Keratinocyte (primary cell): ENCODE results near the gene AMN. TPM values are rescaled to one million over a fixed set of nuclear protein-coding genes. Genes with fewer than 3 reads are reported as not detected.

Source experiments
- DNase-seq: peaks from one replicate; pipeline ENCODE4 v3.0.0-alpha.2; 2011; ENCODE audit warnings: low read depth, missing footprints, low spot score
- FAIRE-seq: peaks from 2 replicates; lab custom pipeline; 2011; peaks lifted over from hg19 to GRCh38; lab: Jason Lieb, UNC
- H2AFZ ChIP-seq: 2 replicates; pipeline ENCODE4 v1.6.0; 2012; ENCODE audit warnings: low read length, control low read depth, inconsistent platforms; ENCODE audit not compliant: control insufficient read depth
- H3K27ac ChIP-seq: 2 replicates; pipeline ENCODE4 v1.5.1; 2011; ENCODE audit warnings: low read length; ENCODE audit not compliant: control insufficient read depth, insufficient read depth
- H3K27me3 ChIP-seq: 3 replicates; pipeline ENCODE4 v1.6.0; 2011; ENCODE audit warnings: low read length; ENCODE audit not compliant: control insufficient read depth, insufficient read depth; ENCODE audit errors: extremely low read depth
- H3K36me3 ChIP-seq, 2 experiments: 2 replicates in 1 of 2; 3 replicates in 1 of 2; pipeline ENCODE4 v1.5.1; 2011; ENCODE audit warnings: low read length in 2 of 2, mild to moderate bottlenecking in 1 of 2; ENCODE audit not compliant: control insufficient read depth in 2 of 2, insufficient read depth in 2 of 2; ENCODE audit errors: extremely low read depth in 1 of 2
- H3K4me1 ChIP-seq: 3 replicates; pipeline ENCODE4 v1.5.1; 2011; ENCODE audit warnings: low read length; ENCODE audit not compliant: control insufficient read depth, insufficient read depth; ENCODE audit errors: extremely low read depth
- H3K4me2 ChIP-seq: 3 replicates; pipeline ENCODE4 v1.6.0; 2011; ENCODE audit warnings: low read depth, low read length; ENCODE audit not compliant: control insufficient read depth, insufficient read depth; ENCODE audit errors: extremely low read depth
- H3K4me3 ChIP-seq, 3 experiments: fragments of 200-600 bp in 1 of 3; sonication (generic) in 1 of 3; 2 replicates in 2 of 3; 3 replicates in 1 of 3; pipeline ENCODE4 v1.5.1; 2011 to 2016; ENCODE audit warnings: low read length in 3 of 3, mild to moderate bottlenecking in 3 of 3, control low read depth in 2 of 3, inconsistent platforms in 1 of 3, low read depth in 1 of 3, mixed read lengths in 1 of 3, mixed run types in 1 of 3, moderate library complexity in 1 of 3; ENCODE audit not compliant: control insufficient read depth in 2 of 3, insufficient read depth in 2 of 3; ENCODE audit errors: extremely low read depth in 1 of 3
- H3K79me2 ChIP-seq: 2 replicates; pipeline ENCODE4 v1.6.0; 2012; ENCODE audit warnings: low read length; ENCODE audit not compliant: control insufficient read depth, insufficient read depth
- H3K9ac ChIP-seq: 3 replicates; pipeline ENCODE4 v1.6.0; 2011; ENCODE audit warnings: low read length; ENCODE audit not compliant: control insufficient read depth, insufficient read depth; ENCODE audit errors: extremely low read depth
- H3K9me1 ChIP-seq: 3 replicates; pipeline ENCODE4 v1.6.0; 2011; ENCODE audit warnings: low read length; ENCODE audit not compliant: control insufficient read depth, insufficient read depth; ENCODE audit errors: extremely low read depth
- H3K9me3 ChIP-seq: 2 replicates; pipeline ENCODE4 v1.5.1; 2012; ENCODE audit warnings: low read depth, low read length; ENCODE audit not compliant: control insufficient read depth
- H4K20me1 ChIP-seq: 3 replicates; pipeline ENCODE4 v1.6.0; 2011; ENCODE audit warnings: low read length; ENCODE audit not compliant: control insufficient read depth, insufficient read depth; ENCODE audit errors: extremely low read depth
- EZH2 ChIP-seq: IDR thresholded peaks from one replicate; pipeline ENCODE4 v1.6.1; 2012; ENCODE audit warnings: inconsistent platforms, mild to moderate bottlenecking, low read length, moderate library complexity
- dilution Hi-C: fragments of 300-500 bp; cut with MboI; formaldehyde crosslinking; loops from one replicate; pipeline ENCODE4 v1.7.0; 2020; ENCODE audit warnings: low sequenced_read_pairs; ENCODE audit not compliant: extremely low pct_ligation_motif_present
- polyA plus RNA-seq, 5 experiments: library from polyadenylated mRNA; depleted of rRNA in 3 of 5; stranded (reverse) in 3 of 5; stranded (forward) in 1 of 5; unstranded in 1 of 5; fragments of >200 nt; gene quantifications; 1 replicate in 1 of 5; 2 replicates in 3 of 5; 3 replicates in 1 of 5; pipeline versions ENCODE4 v1.2.1 to v1.2.3, GENCODE V29; 2011 to 2012; ENCODE audit warnings: missing spikeins in 2 of 5, low read depth in 1 of 5, low replicate concordance in 1 of 5
- TF ChIP-seq, protein P1 (sequence below), 3 experiments: IDR thresholded peaks in 1 of 3; conservative IDR thresholded peaks in 1 of 3; optimal IDR thresholded peaks in 1 of 3; 2 replicates in 2 of 3; 3 replicates in 1 of 3; pipeline versions ENCODE3 to v1.5.1; 2011; ENCODE audit warnings: low read length in 3 of 3, mild to moderate bottlenecking in 3 of 3, moderate library complexity in 2 of 3, control low read depth in 1 of 3, inconsistent platforms in 1 of 3; ENCODE audit not compliant: insufficient read depth in 2 of 3; ENCODE audit errors: extremely low read depth in 1 of 3

AMN gene
- polyA plus RNA-seq, 1 donor (not counting 4 experiments of a cell fraction or from before 2014, with no cell fraction given) = 0.22 TPM

DNA sequence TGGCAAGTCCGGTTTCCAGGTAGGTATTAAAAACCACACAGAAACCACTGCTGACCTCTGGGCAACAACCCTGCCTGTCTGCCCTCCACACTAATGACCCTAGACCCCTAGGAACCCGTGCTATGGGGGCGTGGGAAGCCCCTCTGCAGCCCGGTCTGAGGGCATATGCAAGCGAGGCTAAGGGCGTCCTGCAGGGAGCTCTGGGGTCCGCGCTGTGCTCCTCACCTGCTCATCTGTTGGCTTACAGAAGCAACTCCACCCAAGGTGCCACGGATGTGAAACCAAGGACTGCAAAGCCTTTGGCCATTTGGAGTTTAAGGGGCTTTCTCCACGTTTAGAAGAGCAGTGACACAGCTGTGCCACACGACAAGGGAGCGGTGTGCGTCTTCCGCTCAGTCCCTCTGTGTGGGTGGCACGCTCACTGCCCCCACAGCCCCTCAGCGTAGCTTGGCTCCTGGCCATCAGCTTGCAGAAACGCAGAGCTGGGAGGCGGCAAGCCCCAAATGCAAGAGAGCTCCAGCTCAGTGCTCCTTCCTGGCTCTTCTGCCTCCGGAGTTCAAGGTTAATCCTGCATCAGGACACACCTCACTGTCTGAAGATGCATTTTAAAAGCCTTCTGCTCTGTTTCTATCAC, 18.4 kb downstream of the AMN start:
- TF ChIP-seq, protein P1, sequence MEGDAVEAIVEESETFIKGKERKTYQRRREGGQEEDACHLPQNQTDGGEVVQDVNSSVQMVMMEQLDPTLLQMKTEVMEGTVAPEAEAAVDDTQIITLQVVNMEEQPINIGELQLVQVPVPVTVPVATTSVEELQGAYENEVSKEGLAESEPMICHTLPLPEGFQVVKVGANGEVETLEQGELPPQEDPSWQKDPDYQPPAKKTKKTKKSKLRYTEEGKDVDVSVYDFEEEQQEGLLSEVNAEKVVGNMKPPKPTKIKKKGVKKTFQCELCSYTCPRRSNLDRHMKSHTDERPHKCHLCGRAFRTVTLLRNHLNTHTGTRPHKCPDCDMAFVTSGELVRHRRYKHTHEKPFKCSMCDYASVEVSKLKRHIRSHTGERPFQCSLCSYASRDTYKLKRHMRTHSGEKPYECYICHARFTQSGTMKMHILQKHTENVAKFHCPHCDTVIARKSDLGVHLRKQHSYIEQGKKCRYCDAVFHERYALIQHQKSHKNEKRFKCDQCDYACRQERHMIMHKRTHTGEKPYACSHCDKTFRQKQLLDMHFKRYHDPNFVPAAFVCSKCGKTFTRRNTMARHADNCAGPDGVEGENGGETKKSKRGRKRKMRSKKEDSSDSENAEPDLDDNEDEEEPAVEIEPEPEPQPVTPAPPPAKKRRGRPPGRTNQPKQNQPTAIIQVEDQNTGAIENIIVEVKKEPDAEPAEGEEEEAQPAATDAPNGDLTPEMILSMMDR (optimal IDR thresholded peaks at IDR 0.05 in 1 of 3, IDR thresholded peaks at IDR 0.05 in 1 of 3, conservative IDR thresholded peaks at IDR 0.05 in 1 of 3; ENCODE audit: extremely low read depth in 1 of 3, insufficient read depth in 2 of 3, low read length in 3 of 3) = no peak
- TF ChIP-seq EZH2 = no peak
- Histone ChIP-seq H3K4me3 (no peak overlapping the region), H3K4me2 (no peak overlapping the region), H3K9me3 (no peaks in the 10 kb centered on the region), H3K4me1 (no peaks in the 10 kb centered on the region), H3K9me1 (no peaks in the 10 kb centered on the region), H3K9ac (no peak overlapping the region), H2AFZ (no peak overlapping the region), H3K79me2 (no peaks in the 10 kb centered on the region), H3K27ac (no peak overlapping the region), H3K27me3 (no peaks in the 10 kb centered on the region), H3K36me3 (peaks cover 19 to 47% of the 10 kb centered on the region in 2 experiments), H4K20me1 (peaks cover 3% of the 10 kb centered on the region)
- FAIRE-seq (no peak), DNase-seq (no peak)
- dilution Hi-C loops = no loop called here

DNA sequence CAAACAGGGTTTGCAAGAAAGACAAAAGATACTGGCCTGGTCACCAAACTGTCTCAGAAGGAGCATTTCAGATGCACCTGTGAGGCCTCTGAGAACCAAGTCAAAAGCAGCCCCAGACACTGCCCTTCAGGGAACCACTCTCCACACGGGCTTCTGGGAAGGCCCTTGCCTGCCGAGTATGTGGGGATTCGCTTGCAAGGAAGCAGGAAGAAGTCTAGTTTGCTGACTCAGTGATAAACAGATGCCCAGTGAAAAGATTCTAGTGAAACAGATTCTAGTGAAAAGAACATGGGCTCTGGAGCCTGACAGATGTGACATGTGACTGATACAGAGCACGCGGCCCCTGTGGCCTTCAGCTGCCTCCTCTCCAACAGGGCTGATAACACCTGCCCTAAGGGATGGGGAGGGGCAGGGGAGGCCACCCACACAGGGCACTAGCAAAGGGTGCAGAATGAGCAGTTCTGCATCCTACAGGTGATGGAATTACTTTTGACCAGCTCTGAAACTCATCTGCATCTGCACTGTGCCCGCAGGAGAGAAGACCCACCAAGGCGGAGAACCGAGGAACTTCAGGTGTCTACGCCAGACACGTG, 19.1 kb downstream of the AMN start:
- FAIRE-seq (no peak), DNase-seq (no peak)
- H3K79me2 ChIP-seq = no peaks in the 10 kb centered on the region
- H3K27me3 ChIP-seq = no peaks in the 10 kb centered on the region
- no peak overlapping the region for H3K4me2 ChIP-seq
- no peak overlapping the region for H3K27ac ChIP-seq
- dilution Hi-C loops = no loop called here
- peaks cover 3% of the 10 kb centered on the region for H4K20me1 ChIP-seq
- H3K4me3 ChIP-seq = no peak overlapping the region
- no peak overlapping the region for H3K9ac ChIP-seq
- peaks cover 24 to 49% of the 10 kb centered on the region in 2 experiments for H3K36me3 ChIP-seq
- H2AFZ ChIP-seq = no peak overlapping the region
- H3K9me1 ChIP-seq = no peaks in the 10 kb centered on the region
- no peaks in the 10 kb centered on the region for H3K4me1 ChIP-seq
- H3K9me3 ChIP-seq = no peaks in the 10 kb centered on the region
- TF ChIP-seq EZH2 = no peak
- TF ChIP-seq, protein P1 (optimal IDR thresholded peaks at IDR 0.05 in 1 of 3, IDR thresholded peaks at IDR 0.05 in 1 of 3, conservative IDR thresholded peaks at IDR 0.05 in 1 of 3; ENCODE audit: extremely low read depth in 1 of 3, insufficient read depth in 2 of 3, low read length in 3 of 3) = no peak
